GM21528 (cell line): ENCODE measurements around the gene FGB.
"Not testable (repeated sequence)": the region's sequence is repeated elsewhere in the genome, so short reads cannot be mapped to it uniquely, and the experiment has no call there.

Source experiments
- ATAC-seq: cut with Tn5 transposase; IDR thresholded peaks from one replicate; pipeline ENCODE4 v1.9.1; 2021; ENCODE audit warnings: mild to moderate bottlenecking, moderate library complexity; ENCODE audit not compliant: unreplicated experiment, low FRiP score

FGB gene

DNA sequence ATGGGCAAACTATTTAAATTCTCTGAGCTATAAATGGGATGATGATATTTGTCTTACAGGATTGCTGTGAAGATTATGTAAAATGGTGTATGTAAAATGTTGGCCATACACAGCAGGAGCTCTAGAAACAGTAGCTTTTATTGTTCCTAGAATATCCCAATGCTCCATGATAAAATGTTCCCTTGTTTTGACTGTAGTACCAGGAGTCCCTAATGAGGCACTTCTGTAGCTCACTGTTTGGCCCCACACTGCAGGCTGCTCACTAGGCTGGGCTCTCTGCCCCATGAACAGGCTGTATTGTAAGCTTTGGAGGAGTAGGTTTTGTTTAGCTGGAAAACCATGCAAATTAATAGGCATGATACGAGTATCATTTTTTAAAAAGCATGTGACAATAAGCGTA is 31.1 kb downstream of the FGB start:
- no peak for ATAC-seq

DNA sequence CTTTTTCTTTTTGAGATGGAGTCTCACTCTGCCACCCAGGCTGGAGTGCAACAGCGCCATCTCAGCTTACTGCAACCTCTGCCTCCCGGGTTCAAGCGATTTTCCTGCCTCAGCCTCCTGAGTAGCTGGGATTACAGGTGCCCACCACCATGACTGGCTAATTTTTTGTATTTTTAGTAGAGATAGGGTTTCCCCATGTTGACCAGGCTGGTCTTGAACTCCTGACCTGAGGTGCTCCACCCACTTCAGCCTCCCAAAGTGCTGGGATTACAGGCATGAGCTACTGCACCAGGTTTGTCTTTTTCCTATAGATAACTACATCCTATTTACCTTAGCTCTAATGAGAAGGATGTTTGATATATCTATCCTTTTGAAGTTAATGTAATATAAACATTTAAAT is 31.5 kb downstream of the FGB start:
- ATAC-seq: not testable (repeated sequence)

DNA sequence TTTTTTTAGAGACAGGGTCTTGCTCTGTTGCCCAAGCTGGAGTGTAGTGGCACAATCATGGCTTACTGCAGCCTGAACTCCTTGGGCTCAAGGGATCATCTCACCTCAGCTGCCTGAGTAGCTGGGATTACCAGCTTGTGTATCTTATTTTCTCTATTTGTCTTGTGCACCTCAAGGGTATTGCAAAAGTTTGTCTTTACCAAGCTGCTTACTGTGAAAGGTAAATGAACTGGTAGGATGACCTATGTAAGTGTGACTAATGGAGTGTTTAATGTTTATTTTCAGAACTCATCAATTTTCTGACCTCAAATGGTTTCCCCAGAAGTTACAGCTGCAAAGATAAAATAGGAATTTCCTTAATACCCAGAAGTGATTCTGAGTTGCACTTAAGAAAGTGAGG is 33.0 kb downstream of the FGB start:
- ATAC-seq: no peak

DNA sequence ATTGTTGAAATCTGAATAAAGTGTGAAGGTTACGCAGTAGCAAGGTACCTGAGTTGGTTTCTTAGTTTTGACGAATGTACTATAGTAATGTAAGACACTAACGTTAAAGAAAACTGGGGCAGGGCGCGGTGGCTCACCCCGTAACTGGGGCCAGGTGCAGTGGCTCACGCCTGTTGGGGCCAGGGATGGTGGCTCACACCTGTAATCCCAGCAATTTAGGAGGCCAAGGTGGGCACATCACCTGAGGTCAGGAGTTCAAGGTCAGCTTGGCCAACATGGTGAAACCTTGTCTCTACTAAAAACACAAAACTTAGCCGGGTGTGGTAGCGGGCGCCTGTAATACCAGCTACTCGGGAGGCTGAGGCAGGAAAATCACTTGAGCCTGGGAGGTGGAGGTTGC is 34.5 kb downstream of the FGB start:
- not testable (repeated sequence) for ATAC-seq

DNA sequence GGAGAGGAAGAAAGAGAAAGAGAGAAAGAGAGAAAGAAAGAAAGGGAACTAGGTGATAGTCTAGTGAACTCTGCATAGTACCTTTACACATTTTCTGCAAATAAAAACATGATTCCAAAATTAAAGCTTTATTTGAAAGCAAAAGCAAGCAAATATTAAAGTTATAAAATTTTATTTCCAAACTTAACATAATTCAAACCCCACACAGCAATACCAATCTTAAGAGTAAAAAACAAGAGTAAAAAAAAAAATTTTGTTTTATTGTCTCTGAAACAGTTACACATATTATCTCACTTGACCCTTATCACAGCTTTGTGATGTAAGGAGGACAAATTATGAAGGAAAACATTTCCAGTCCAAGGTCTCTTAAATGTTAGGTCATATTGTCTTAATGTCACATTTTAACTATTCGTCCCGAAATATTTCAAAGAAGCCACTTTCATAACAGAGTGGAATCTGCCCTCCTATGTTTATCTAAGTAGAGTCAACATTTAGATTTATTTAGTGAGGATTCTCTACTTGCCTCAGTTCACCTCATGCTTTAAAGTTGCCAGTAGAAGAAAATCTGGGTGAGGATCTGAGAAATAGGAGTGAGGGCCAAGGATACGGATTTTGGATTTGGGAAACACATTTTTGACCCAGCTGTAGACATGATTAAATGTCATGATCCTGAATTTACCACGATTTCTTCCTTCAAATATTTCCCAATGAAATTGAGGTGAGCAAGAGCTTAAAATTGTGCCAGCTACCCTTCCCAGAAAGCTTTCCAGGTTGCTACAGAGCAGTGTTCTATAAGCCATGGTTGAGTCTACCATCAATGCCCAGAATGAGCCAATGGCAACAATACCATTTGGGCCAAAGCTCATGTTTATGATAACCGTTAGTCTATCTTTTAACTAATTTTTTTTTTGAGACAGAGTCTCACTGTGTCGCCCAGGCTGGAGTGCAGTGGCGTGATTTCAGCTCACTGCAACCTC is 35.3 kb downstream of the FGB start:
- no peak for ATAC-seq

DNA sequence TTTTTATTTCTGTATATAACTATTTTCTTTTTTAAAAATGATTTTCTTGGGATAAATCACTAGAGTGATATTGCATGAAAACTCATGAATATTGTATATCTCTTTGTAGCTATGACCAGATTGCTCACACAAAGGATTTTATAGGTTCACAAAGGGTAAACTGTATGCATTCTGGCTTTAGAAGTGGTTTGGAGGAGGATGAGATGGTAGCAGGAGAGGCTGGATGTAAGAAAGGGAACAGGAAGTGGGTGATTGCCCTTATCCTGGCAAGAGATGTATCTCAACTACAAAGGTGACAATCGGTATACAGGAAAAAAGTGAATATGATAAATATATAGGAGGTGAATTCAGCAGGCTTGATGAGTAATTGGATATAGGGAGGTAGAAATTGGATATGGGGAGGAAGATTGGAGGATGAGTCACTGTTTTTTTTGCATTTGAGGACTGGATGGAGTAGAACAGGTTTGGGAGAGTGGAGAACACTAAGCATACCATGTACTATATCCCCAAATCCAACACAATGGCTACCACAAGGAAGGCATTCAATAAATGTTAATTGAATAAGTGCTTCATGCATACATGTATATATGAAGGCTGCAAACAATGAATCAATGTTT is 39.7 kb downstream of the FGB start:
- ATAC-seq: no peak

DNA sequence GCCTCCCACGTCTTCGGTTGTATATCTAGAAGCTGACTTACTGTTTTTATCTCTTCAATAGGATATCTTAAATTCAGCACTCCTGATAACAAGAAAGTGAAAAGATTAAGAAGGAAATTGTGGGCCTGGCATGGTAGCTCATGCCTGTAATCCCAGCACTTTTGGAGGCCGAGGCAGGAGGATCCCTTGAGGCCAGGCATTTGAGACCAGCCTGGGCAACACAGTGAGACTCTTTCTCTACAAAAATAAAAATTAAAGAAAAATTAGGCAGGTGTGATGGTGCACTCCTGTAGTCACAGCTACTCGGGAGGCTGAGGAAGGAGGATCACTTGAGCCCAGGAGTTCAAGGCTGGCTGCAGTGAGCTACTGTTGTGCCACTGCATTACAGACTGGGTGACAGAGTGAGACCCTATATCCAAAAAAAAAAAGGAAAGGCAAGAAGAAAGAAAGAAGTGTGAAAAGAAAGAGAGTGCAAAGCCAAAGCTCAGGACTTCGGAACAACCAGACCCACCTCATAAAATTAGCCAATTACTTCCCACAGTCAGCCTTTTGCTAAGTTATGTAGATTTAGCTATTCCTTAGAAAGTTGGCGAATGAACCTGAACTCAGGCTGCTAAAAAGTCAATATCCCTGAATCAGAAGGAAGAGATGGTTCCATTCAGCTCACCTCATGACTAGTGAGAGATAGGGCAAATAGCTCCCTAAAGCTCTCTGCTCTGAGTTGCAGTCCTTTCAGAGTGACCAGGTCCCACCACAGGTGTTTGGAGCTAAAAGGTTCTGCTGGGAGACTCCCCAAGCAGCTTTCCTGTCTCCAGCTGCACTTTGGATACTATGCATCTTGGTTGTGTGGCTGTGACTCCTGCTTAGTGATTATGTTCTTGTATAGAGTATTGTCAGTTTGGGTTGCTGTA is 40.5 kb downstream of the FGB start:
- no peak for ATAC-seq

DNA sequence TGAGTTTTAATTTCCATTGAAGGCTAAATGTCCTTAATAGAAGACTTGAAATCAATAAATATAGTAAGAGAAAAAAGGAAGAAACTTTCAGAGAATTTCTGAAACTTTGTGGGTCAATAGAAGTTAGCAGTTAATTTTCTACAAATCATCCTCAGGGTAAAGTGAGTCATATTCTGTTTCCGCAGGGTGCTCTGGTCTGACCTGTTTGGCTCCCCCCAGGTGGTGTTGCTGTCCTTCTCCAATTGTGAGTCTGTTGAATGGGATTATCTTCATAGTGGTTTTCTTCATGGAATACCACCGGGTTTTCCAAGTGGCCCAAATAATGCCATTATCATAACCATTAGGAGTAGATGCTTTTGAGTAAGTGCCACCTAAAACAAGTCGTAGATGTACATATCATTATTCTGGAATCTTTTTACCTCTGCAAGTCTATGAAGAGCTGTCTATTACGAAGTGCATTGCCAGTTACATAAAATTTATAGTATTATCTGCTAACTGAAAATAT is 41.9 kb downstream of the FGB start:
- no peak for ATAC-seq

DNA sequence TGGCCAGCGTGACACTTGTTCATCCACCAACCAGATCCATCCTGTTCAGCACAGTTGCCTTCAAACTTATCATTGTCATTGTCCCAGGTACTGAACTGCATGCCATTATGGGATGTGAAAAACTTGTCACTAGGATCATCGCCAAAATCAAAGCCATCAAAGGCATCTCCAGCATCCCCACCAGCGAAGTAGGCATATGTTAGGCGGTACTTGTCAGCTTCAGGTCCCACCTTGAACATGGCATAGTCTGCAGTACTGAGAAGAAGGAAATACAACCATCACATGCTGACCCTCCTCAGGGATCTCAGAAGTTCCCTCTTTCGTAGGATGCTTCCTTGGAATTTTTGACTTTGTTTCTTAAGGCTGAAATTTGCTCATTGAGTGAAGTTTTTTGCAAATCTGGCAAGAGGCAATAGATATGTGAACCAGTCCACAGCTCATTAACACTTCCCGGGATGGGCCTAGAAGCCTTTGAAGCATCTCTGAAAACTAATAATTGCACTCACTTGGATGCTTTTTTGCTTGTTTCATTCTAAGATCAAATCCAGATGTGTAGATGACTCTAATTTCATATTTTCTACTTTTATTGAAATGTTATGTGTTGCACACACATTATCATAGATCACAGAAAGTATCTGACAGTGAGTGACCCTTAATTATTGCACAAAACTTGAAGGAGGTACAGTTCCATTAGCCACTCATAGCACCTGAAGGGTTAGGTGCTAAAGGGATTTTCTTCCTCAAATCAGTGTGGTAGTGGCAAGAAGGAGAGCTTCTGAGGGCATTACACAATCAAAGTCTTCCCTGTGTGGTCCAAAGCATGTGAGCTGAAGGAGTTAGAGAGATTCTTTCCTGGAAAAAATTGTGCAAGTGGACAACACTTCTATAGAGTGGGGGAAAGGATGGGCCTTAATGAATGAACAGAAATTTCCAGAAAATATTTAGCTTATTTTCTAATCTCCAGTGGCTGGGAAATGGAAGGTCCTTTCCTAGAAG is 44.2 kb downstream of the FGB start:
- ATAC-seq: no peak

DNA sequence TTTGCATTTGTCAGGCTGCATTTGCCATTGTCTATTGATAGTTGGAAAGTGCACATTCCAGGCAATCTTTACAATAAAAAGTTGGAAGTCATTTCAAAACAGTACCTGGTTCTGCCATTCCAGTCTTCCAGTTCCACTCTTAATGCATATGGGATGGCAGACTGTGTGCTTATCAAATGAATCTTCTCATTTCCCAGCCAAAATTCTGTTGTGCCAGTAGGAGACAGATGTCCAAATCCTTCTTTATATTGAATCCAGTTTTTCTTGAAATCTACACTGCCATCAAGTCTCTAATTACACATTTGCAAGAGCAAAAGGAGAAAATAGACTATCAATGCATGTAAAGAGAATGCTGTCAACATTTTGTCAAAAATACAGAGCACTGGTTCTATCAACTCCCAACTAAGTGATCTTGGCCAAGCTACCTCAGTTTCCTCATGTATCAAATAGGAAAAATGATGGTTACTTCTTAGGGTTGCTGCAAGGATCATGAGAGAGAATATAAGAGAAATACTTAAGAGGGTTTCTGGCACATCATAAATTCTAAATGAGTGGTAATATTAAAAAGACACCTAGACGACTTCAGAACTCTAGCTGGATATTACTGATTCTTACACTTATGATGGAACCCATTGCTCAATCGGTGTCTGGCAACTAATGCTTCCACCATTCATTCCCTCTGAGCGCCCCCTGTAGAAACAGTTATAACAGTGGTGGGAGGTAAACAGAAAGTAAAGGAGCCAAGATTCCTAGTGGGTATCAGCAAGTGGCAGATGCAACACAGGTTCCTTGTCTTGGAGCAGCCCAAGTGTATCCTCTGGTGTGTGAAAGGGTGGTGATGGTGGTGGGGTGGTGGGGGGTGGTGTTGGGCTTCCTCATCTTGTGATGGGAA is 45.8 kb downstream of the FGB start:
- no peak for ATAC-seq

DNA sequence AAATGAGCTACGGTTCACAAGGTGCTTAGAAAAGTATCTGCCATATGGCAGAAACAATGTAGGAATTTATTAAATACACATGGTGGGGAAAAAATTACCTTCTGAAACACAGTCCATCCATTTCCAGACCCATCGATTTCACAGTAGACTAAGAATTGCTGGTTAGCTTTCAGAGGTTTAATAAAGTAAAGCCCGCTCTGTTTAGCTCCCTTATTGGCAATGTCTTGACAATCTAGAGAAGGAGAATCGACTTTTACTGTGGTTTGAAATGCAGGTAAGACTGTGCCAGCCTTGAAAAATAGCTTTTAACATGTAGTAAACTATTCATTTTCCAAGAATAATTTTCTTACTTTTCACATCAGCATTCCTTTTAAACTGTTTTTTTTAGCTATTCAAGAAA is 46.7 kb downstream of the FGB start:
- ATAC-seq: no peak

DNA sequence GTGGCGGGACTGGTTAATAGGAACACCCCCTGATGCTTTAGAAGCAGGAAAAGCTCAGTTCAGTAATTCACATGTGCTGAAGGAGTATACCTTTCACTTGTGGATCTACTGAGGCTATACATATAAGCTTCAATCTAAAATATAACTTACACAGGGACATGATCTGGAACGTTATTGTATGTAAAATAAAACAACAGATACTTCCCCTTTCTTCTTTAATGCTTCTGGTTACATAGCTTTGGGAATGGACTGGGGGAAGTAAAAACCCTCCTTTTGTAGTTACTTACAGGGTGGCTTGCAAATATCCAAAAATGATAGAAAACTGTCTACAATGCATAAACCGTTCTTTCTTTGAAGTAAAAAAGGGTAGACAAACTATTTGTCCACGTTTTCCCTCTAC is 47.8 kb downstream of the FGB start:
- ATAC-seq: no peak

DNA sequence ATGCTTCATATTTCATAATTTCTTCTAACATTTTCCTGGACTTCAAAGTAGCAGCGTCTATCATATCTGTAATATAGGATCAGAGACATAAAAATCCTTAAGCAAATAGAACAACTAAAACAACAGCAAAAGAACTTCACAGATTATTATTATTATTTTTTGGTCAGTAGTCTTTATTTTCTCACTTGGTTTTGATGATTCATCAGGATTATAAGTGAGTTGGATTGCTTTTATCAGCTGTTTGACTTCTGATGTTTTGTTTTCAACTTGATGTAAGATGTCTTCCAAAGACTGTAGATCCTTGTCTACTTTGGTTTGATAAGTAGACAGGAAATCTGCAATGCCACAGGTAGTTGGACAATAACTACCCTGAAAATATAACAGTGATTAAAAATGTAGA is 49.0 kb downstream of the FGB start:
- ATAC-seq: no peak

DNA sequence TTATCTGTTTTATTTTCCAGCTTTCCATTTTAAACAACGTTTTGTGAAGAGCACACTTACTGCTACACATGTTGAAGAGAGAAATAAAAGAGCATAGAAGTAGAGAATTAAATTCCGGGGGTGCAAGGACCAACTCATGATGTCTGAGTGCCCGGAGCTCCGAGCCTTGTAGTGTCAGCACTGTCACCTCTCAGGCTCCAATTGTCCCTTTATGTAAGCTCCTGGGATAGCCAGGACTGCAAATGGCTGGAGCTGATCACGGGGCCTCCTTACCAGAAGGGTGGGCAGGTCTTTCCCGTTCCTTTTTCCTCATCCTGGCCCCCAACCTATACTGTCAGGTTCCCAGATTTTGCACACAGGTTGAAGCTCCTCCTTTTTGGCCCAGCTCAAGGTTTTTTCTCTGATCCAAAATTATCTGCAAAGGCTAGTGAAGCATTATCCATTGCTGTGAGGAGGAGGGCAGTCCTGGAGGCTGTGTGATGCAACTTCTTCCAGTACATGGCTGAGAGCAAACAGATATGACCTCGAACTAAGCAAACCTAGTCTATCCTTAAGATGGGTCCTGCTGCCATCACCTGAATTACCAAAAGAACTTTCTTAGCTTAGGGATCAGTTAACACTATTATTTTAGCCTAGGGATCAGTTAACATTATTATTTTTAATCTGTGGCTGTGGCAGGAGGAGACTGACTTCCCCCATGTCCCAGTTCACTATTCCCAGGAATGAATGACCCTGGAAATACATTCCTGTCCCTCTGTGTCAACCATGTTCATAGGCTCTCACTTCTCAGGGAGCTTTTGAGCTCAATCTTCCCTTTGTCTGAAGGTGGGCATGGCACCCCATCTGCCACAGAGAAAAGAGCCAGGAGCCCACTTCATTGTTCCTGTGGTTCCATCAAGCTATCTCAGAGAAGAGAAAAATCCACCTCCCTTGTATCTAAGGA is 49.9 kb downstream of the FGB start, which contains the start of gene FGG:
Gene FGG, minus strand, starts transcription at position 185 of the 943 bp plus-strand sequence. Its CDS starts 47 bp downstream, at position 138.
- no peak for ATAC-seq

DNA sequence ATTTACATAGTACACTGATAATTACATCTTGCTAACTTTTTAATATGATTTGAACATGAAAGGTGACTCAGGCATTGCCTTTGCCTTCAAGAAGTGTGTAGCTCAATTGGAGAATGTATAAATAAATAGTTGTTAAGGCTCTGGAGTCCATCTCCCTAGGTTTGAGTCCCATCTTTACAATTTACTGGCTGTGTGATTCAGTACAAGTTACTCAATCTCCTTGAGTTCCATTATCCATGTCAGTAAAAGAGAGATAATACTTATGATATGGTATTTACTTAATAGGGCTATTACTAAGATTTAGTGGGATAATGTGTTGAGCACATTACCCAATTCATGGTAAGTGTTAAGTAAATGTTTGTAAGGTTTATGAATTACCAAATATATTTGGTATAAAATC is 51.5 kb downstream of the FGB start:
- no peak for ATAC-seq

DNA sequence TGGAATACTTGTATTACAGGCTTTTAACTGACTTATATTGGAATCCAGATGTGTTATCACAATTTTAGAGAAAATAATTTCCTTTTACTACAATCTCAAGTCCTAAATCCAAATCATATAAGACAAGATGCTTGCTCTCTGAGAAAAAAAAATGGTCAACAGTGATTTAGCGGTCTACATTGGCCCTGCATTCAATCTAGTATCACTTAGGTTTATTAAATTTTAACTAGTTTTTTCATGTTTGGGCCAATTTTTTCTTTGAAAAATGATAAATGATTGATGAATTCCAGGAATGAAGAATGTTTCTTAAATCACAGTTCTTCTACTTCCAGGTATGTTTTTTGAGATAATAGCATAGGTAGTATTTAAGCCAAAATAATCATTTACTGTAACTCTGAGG is 52.4 kb downstream of the FGB start:
- no peak for ATAC-seq

DNA sequence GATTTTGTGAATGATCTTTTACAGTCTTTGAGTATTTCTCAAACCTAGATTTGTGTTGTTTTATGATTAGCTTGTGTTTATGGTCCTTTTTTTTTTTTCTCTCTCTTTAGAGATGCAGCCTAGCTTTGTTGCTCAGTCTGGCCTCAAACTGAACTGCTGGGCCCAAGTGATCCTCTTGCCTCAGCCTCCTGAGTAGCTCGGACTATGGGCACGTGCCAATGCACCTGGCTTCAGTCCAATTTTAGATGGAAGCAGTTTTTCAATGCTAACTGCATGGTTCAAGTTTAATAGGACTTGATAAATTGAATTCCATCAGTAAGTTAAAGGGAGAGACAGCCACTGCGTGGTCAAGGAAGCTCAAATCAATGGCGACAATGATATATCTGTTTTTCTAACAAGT is 53.5 kb downstream of the FGB start:
- ATAC-seq: peak; percentile 3
